Progenitor cell of endocrine pancreas (in vitro differentiated cells): ENCODE measurements around the gene NKD1. TPM values are rescaled to one million over a fixed set of nuclear protein-coding genes. Genes with fewer than 3 reads are reported as not detected.

ENCODE experiments used
- DNase-seq: peaks from one replicate; pipeline ENCODE4 v3.0.0; 2021; ENCODE audit warnings: low spot score; ENCODE audit not compliant: unreplicated experiment
- H3K27ac Mint-ChIP-seq: 2 replicates; pipeline ENCODE4 v1.8.0; 2021; ENCODE audit warnings: mild to moderate bottlenecking, moderate library complexity, mixed read lengths
- H3K27me3 Mint-ChIP-seq: 2 replicates; pipeline ENCODE4 v1.8.0; 2021; ENCODE audit warnings: mixed read lengths
- H3K36me3 Mint-ChIP-seq: 2 replicates; pipeline ENCODE4 v1.8.0; 2022; ENCODE audit warnings: mixed read lengths; ENCODE audit not compliant: insufficient read depth
- H3K4me1 Mint-ChIP-seq: 2 replicates; pipeline ENCODE4 v1.8.0; 2021; ENCODE audit warnings: low read depth, mixed read lengths
- H3K4me3 Mint-ChIP-seq: 2 replicates; pipeline ENCODE4 v1.8.0; 2021; ENCODE audit warnings: low read depth, mild to moderate bottlenecking, moderate library complexity, mixed read lengths
- H3K9me3 Mint-ChIP-seq: 2 replicates; pipeline ENCODE4 v1.8.0; 2021; ENCODE audit warnings: low read depth, mixed read lengths
- total RNA-seq: library from RNA; stranded (reverse); gene quantifications from 2 replicates; pipeline ENCODE4 v1.2.1, GENCODE V29; 2021
- TF ChIP-seq, protein P1 (sequence below): fragments of 200-600 bp; sonication (generic); IDR thresholded peaks from one replicate; pipeline ENCODE4 v1.5.0; 2021; ENCODE audit warnings: antibody characterized with exemption, mild to moderate bottlenecking; ENCODE audit not compliant: unreplicated experiment

NKD1 gene
- total RNA-seq, 1 donor from 2014 or later: 3.0 TPM

DNA sequence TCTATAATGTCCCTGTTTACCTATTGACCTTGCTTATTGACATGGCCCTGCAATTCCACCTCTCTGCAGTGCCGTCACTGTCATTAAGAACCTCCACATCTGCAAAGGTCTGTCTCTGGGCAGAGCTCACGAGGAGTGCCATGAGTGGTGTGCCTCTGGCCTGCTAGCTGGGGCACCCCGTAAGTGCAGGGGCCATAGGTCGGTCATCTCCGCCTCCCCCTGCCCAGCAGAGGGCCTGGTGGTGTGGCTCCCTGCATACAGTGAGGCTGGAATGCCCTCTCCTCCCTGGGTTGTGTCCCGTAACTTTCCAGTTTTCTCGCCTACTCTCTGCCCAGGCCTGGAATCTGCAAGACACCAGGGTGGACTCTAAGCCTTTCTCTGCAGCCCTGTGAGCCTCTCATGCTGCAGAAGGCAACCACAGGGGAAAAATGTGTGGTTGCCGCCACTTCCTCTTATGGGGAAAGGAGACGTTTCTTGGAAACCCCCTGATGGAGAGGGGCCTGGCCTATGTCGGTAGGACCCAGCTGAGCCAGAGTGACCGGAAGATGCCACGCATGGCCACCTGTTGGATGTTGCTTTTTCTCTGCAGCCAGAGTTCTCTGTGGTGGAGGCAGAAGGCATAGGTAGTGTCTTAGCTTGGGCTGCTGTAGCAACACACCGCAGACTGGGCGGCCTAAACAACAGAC is 135.6 kb downstream of the NKD1 start:
- DNase-seq: no peak
- H3K36me3 Mint-ChIP-seq: no peaks in the 10 kb centered on the region
- no peak overlapping the region for H3K27ac Mint-ChIP-seq
- no peak overlapping the region for H3K4me3 Mint-ChIP-seq
- peaks cover 1% of the 10 kb centered on the region for H3K4me1 Mint-ChIP-seq
- H3K9me3 Mint-ChIP-seq: no peaks in the 10 kb centered on the region
- TF ChIP-seq, protein P1, sequence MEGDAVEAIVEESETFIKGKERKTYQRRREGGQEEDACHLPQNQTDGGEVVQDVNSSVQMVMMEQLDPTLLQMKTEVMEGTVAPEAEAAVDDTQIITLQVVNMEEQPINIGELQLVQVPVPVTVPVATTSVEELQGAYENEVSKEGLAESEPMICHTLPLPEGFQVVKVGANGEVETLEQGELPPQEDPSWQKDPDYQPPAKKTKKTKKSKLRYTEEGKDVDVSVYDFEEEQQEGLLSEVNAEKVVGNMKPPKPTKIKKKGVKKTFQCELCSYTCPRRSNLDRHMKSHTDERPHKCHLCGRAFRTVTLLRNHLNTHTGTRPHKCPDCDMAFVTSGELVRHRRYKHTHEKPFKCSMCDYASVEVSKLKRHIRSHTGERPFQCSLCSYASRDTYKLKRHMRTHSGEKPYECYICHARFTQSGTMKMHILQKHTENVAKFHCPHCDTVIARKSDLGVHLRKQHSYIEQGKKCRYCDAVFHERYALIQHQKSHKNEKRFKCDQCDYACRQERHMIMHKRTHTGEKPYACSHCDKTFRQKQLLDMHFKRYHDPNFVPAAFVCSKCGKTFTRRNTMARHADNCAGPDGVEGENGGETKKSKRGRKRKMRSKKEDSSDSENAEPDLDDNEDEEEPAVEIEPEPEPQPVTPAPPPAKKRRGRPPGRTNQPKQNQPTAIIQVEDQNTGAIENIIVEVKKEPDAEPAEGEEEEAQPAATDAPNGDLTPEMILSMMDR: no peak
- peaks cover 8% of the 10 kb centered on the region for H3K27me3 Mint-ChIP-seq

DNA sequence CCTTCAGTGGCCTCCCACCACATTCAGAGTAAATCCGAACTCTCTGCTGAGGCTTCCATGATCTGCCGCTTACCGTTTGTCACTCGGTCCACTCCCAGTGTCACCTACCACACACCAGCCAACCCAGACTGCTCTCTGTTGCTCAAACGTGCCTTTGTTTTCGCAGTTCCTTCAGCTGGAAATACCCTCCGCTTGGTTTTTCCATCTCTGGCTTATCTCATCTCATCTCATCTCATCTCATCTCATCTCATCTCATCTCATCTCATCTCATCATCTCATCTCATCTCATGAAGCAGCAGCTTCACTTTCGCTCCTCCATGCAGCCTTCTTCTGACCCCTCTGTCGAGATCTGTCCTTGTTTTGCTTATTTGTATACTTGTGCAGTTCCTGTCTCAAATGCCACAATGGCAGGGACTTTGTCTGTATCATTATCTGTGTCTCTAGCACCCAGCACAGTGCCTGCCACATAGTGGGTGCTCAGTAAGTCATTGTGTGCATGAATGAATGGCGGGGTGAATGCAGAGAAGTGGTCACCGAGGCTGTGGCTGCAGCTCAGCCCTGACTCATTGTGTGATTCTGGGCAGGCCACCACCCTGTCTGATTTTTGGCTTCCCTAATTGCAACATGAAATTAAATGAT is 136.7 kb downstream of the NKD1 start:
- Mint-ChIP-seq H3K4me3 (no peak overlapping the region), H3K4me1 (peaks cover 1% of the 10 kb centered on the region), H3K27ac (no peak overlapping the region), H3K9me3 (no peaks in the 10 kb centered on the region), H3K27me3 (peaks cover 12% of the 10 kb centered on the region), H3K36me3 (no peaks in the 10 kb centered on the region)
- DNase-seq: no peak
- TF ChIP-seq, protein P1: no peak

DNA sequence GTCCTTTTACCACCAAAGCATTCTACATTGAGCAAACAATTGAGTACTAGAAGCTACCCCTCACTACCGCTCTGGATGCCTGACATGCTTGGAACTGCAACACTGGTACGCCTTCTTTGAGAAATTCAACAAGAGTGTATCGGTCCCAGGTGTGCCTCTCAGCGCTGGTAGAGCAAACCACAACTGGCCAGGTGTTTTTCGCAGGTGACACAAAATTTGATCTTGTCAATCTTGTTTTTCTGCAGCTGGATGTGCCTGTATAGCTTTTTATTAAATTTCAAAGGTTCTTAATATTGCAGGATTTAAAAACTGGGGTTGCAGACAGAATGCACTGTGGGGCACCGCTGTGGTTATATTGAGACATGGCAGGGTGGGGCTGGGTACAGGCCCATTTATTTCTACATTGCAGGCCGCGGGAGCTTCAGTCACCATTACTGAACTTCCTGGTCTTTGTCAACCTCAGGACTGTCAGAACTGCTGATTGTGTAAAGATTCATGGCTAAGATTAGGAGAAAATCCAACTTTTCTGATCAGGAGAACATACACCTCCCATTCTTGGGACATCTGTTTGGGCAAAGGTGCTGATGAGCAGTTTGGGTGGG is 137.4 kb downstream of the NKD1 start:
- Mint-ChIP-seq H3K27me3 (peaks cover 16% of the 10 kb centered on the region), H3K4me3 (no peak overlapping the region)

DNA sequence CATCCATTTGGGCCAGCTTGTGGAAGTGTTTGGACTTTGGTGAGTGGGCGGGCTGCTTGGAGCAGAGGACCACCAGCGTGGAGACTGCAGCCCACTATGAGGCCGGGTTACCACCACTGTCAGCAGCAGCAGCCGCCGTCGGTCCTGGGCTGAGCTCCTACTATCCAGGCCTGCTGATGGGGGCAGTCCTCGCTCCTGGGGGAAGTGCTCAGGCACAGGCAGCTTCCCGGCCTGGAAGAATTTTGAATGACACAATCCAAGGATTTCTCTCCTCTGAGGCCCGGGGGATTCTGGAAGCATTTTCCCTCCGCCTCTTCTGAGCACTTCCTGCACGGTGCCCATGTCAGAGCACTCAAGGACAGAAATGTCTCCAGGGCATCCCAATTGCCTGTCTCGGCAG is 139.9 kb downstream of the NKD1 start:
- TF ChIP-seq, protein P1: no peak
- DNase-seq: no peak
- H3K4me3 Mint-ChIP-seq: no peak overlapping the region
- no peaks in the 10 kb centered on the region for H3K36me3 Mint-ChIP-seq
- peaks cover 41% of the 10 kb centered on the region for H3K27me3 Mint-ChIP-seq
- peaks cover 1% of the 10 kb centered on the region for H3K4me1 Mint-ChIP-seq
- H3K27ac Mint-ChIP-seq: no peak overlapping the region
- no peaks in the 10 kb centered on the region for H3K9me3 Mint-ChIP-seq

More for the DNA sequence above, 137.4 kb downstream of the NKD1 start:
- TF ChIP-seq, protein P1: no peak
- H3K27ac Mint-ChIP-seq: no peak overlapping the region
- H3K36me3 Mint-ChIP-seq: no peaks in the 10 kb centered on the region
- no peaks in the 10 kb centered on the region for H3K9me3 Mint-ChIP-seq
- DNase-seq: no peak
- H3K4me1 Mint-ChIP-seq: peaks cover 1% of the 10 kb centered on the region

DNA sequence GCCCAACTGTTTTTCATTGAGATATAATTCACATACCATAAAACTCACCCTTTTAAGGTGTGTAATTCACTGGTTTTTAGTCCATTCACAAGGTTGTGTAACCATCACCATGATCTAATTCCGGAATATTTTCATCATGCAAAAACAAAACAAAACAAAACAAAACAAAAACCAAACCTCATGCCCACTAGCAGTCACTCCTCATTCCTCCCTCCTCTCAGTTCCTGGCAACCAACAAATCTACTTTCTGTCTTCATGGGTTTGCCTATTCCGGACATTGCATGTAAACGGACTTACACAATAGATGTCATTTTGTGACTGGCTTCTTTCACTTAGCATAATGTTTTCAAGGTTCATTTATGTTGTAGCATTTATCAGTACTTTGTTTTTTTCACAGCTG is 140.7 kb downstream of the NKD1 start:
- no peaks in the 10 kb centered on the region for H3K36me3 Mint-ChIP-seq
- H3K4me3 Mint-ChIP-seq: no peak overlapping the region
- no peak overlapping the region for H3K27ac Mint-ChIP-seq
- DNase-seq: no peak
- TF ChIP-seq, protein P1: no peak
- H3K4me1 Mint-ChIP-seq: no peaks in the 10 kb centered on the region
- peaks cover 44% of the 10 kb centered on the region for H3K27me3 Mint-ChIP-seq
- H3K9me3 Mint-ChIP-seq: no peaks in the 10 kb centered on the region
